HepG2 (cell line): ENCODE results near the gene TTYH1. TPM values are rescaled to one million over a fixed set of nuclear protein-coding genes. Genes with fewer than 3 reads are reported as not detected.

ENCODE experiments used
- ARID3A ChIP-seq: IDR thresholded peaks from 2 replicates; pipeline ENCODE4 v1.6.1; 2012; ENCODE audit warnings: low read depth, low read length, improper control_type of control experiment
- CEBPB ChIP-seq: IDR thresholded peaks from 2 replicates; pipeline ENCODE4 v1.6.1; 2011; ENCODE audit warnings: low read depth, low read length, improper control_type of control experiment, borderline replicate concordance
- CREM ChIP-seq, 2 experiments: sonication (generic) in 1 of 2; formaldehyde crosslinking in 1 of 2; IDR thresholded peaks; 2 replicates each; pipeline versions ENCODE4 v1.4.0 to v1.6.1; 2016 to 2020; ENCODE audit warnings: antibody characterized with exemption in 1 of 2, mild to moderate bottlenecking in 1 of 2, missing genetic modification reagents in 1 of 2
- HBP1 ChIP-seq: IDR thresholded peaks from 2 replicates; pipeline ENCODE4 v1.6.1; 2016; ENCODE audit warnings: low read depth, control low read depth
- HMG20A ChIP-seq: IDR thresholded peaks from 2 replicates; pipeline ENCODE4 v1.6.1; 2016; ENCODE audit warnings: borderline replicate concordance
- HMGXB3 ChIP-seq: sonication (generic); formaldehyde crosslinking; IDR thresholded peaks from 2 replicates; pipeline ENCODE4 v1.4.0; 2020; ENCODE audit warnings: missing genetic modification reagents, borderline replicate concordance
- HOXA7 ChIP-seq: sonication (generic); formaldehyde crosslinking; IDR thresholded peaks from 2 replicates; pipeline ENCODE4 v1.8.1; 2022; ENCODE audit warnings: mild to moderate bottlenecking, missing genetic modification reagents, moderate library complexity
- JUNB ChIP-seq: sonication (generic); formaldehyde crosslinking; IDR thresholded peaks from 2 replicates; pipeline ENCODE4 v1.8.0; 2022; ENCODE audit warnings: missing genetic modification reagents, mild to moderate bottlenecking, borderline replicate concordance
- PBX3 ChIP-seq: sonication (generic); formaldehyde crosslinking; IDR thresholded peaks from 2 replicates; pipeline ENCODE4 v1.8.1; 2023; ENCODE audit warnings: missing genetic modification reagents, inconsistent platforms, borderline replicate concordance
- SIX4 ChIP-seq: sonication (generic); formaldehyde crosslinking; IDR thresholded peaks from 2 replicates; pipeline ENCODE4 v1.4.0; 2020; ENCODE audit warnings: missing genetic modification reagents
- THRA ChIP-seq: sonication (generic); formaldehyde crosslinking; IDR thresholded peaks from 2 replicates; pipeline ENCODE4 v1.4.0; 2020; ENCODE audit warnings: missing genetic modification reagents, borderline replicate concordance
- ZIK1 ChIP-seq: sonication (generic); formaldehyde crosslinking; IDR thresholded peaks from 2 replicates; pipeline ENCODE4 v1.5.0; 2020; ENCODE audit warnings: mild to moderate bottlenecking, low read depth, missing genetic modification reagents, borderline replicate concordance
- ZNF326 ChIP-seq: sonication (generic); formaldehyde crosslinking; IDR thresholded peaks from 2 replicates; pipeline ENCODE4 v1.4.0; 2020; ENCODE audit warnings: missing genetic modification reagents, borderline replicate concordance
- ZNF512 ChIP-seq: sonication (generic); formaldehyde crosslinking; IDR thresholded peaks from 2 replicates; pipeline ENCODE4 v1.4.0; 2020; ENCODE audit warnings: mild to moderate bottlenecking, missing genetic modification reagents
- ZNF562 ChIP-seq: sonication (generic); formaldehyde crosslinking; IDR thresholded peaks from 2 replicates; pipeline ENCODE4 v1.8.0; 2022; ENCODE audit warnings: missing genetic modification reagents, borderline replicate concordance
- ZNF674 ChIP-seq: sonication (generic); formaldehyde crosslinking; IDR thresholded peaks from 2 replicates; pipeline ENCODE4 v1.5.0; 2020; ENCODE audit warnings: low read depth, mild to moderate bottlenecking, missing genetic modification reagents
- ZNF782 ChIP-seq: sonication (generic); formaldehyde crosslinking; IDR thresholded peaks from 2 replicates; pipeline ENCODE4 v1.4.0; 2020; ENCODE audit warnings: missing genetic modification reagents, mild to moderate bottlenecking, borderline replicate concordance
- polyA plus RNA-seq, 8 experiments: library from polyadenylated mRNA; depleted of rRNA in 3 of 8; stranded (reverse) in 7 of 8; unstranded in 1 of 8; fragments of >200 nt; fragmentation: Illumina TruSeq in 4 of 8; extraction: Trizol in 4 of 8; gene quantifications; 2 replicates each; pipeline versions ENCODE4 v1.2.1 to v1.2.3, GENCODE V29; 2011 to 2016; ENCODE audit warnings: low read depth in 4 of 8, missing spikeins in 1 of 8, mixed read lengths in 1 of 8; ENCODE audit not compliant: insufficient read depth in 1 of 8
- total RNA-seq, 5 experiments: library from RNA; depleted of rRNA; stranded (reverse); fragments of >200 nt; fragmentation: Illumina TruSeq; extraction: Trizol; gene quantifications; 2 replicates each; pipeline ENCODE4 v1.2.3, GENCODE V29; 2016; ENCODE audit warnings: low read depth in 1 of 5

Gene TTYH1
- total and polyA plus RNA-seq, 2 of the 13 experiments (the other 11 are each of a cell fraction or from before 2014, with no cell fraction given) = 6.9 to 19.9 TPM

GRCh38 chr19:54463531-54464043, 48.3 kb downstream of the TTYH1 start, which contains the start of gene LENG9 (continued):
- TF ChIP-seq THRA (peak; percentile 12; the same call in 1 of the 2 replicates), ZIK1 (CRISPR knock-in tag) (no peak), SIX4 (no peak), HBP1 (CRISPR knock-in tag) (0 out of 2 replicates have a peak, but pooled peaks have one; percentile 36), ZNF782 (CRISPR knock-in tag) (no peak), ZNF326 (CRISPR knock-in tag) (no peak), ZNF512 (CRISPR knock-in tag) (no peak), JUNB (CRISPR knock-in tag) (no peak), HOXA7 (CRISPR knock-in tag) (no peak), CEBPB (no peak), ZNF562 (no peak), HMGXB3 (CRISPR knock-in tag) (0 out of 2 replicates have a peak, but pooled peaks have one; percentile 54), HMG20A (CRISPR knock-in tag) (no peak), CREM (IDR thresholded peaks at IDR 0.05) (peak; percentile 5), CREM (CRISPR knock-in tag; IDR thresholded peaks at IDR 0.05) (no peak), PBX3 (CRISPR knock-in tag) (no peak), ZNF674 (peak; percentile 49; the same call in 1 of the 2 replicates), ARID3A (peak; percentile 68)
